Upper lobe of left lung (tissue), 4 donors: ENCODE data around the gene NDUFA11.

Experiments
- CTCF ChIP-seq, 6 experiments: fragments of 450-650 bp in 4 of 6; fragments of 200-600 bp in 2 of 6; sonication (generic) in 2 of 6; IDR thresholded peaks; one replicate each; pipeline ENCODE4 v1.5.1; 2016 to 2019; ENCODE audit warnings: antibody characterized with exemption in 6 of 6
- POLR2A ChIP-seq, 4 donors: fragments of 450-650 bp; IDR thresholded peaks; one replicate each; pipeline ENCODE4 v1.5.1; 2016 to 2017; ENCODE audit warnings: antibody characterized with exemption in 4 of 4, mild to moderate bottlenecking in 2 of 4

- TF ChIP-seq POLR2A (IDR thresholded peaks at IDR 0.05) (no peak), CTCF (IDR thresholded peaks at IDR 0.05) (no peak)
Measured at GRCh38 chr19:5910638-5910907, 7.0 kb upstream of the NDUFA11 start.
